GM23338 (cell line): ENCODE data around the gene EXD3. TPM values are rescaled to one million over a fixed set of nuclear protein-coding genes. Genes with fewer than 3 reads are reported as not detected.

ENCODE experiments used
- ATAC-seq: fragments of 200-7000 bp; cut with Tn5 transposase; 3 replicates; pipeline ENCODE4 v1.9.1; 2020
- DNase-seq: peaks from one replicate; pipeline ENCODE4 v3.0.0-alpha.2; 2015; ENCODE audit warnings: low spot score
- H2AFZ ChIP-seq: fragments of 200-600 bp; sonication (generic); 2 replicates; pipeline ENCODE4 v1.8.0; 2016; ENCODE audit warnings: antibody characterized with exemption, mild to moderate bottlenecking, moderate library complexity
- H3F3A ChIP-seq: fragments of 200-600 bp; sonication (generic); replicated peaks from 2 replicates; pipeline ENCODE4 v1.8.0; 2017; ENCODE audit warnings: antibody characterized with exemption, mixed run types, low read depth
- H3K27ac ChIP-seq: fragments of 200-600 bp; sonication (generic); 2 replicates; pipeline ENCODE4 v1.6.1; 2016; ENCODE audit warnings: low read depth
- H3K27me3 ChIP-seq: fragments of 200-600 bp; sonication (generic); 2 replicates; pipeline ENCODE4 v1.8.0; 2016; ENCODE audit warnings: mild to moderate bottlenecking, mixed run types, moderate library complexity; ENCODE audit not compliant: insufficient read depth
- H3K36me3 ChIP-seq: fragments of 200-600 bp; sonication (generic); 2 replicates; pipeline ENCODE4 v1.8.0; 2016; ENCODE audit warnings: mild to moderate bottlenecking; ENCODE audit not compliant: insufficient read depth
- H3K4me1 ChIP-seq: fragments of 200-600 bp; sonication (generic); 2 replicates; pipeline ENCODE4 v1.8.0; 2016; ENCODE audit warnings: mild to moderate bottlenecking, moderate library complexity; ENCODE audit not compliant: insufficient read depth
- H3K4me2 ChIP-seq: fragments of 200-600 bp; sonication (generic); 2 replicates; pipeline ENCODE4 v1.7.1; 2017; ENCODE audit warnings: mixed run types
- H3K4me3 ChIP-seq: fragments of 200-600 bp; sonication (generic); 2 replicates; pipeline ENCODE4 v1.6.1; 2016; ENCODE audit warnings: mixed run types
- H3K79me2 ChIP-seq: fragments of 200-600 bp; sonication (generic); replicated peaks from 2 replicates; pipeline ENCODE4 v1.8.0; 2017; ENCODE audit warnings: mild to moderate bottlenecking; ENCODE audit not compliant: insufficient read depth
- H3K9me2 ChIP-seq: fragments of 200-600 bp; sonication (generic); 2 replicates; pipeline ENCODE4 v1.8.0; 2017; ENCODE audit not compliant: insufficient read depth
- H4K20me1 ChIP-seq: fragments of 200-600 bp; sonication (generic); replicated peaks from 2 replicates; pipeline ENCODE4 v1.8.0; 2017; ENCODE audit warnings: mild to moderate bottlenecking; ENCODE audit not compliant: insufficient read depth
- H3K27ac Mint-ChIP-seq: 2 replicates; pipeline ENCODE4 v1.8.0; 2020; ENCODE audit warnings: inconsistent platforms, mild to moderate bottlenecking, moderate library complexity, mixed read lengths
- H3K27me3 Mint-ChIP-seq: 3 replicates; pipeline ENCODE4 v1.8.0; 2022; ENCODE audit warnings: low read depth, mild to moderate bottlenecking, moderate library complexity, mixed read lengths, inconsistent platforms; ENCODE audit not compliant: insufficient read depth, poor library complexity
- H3K36me3 Mint-ChIP-seq: 3 replicates; pipeline ENCODE4 v1.8.0; 2021; ENCODE audit warnings: low read depth, mild to moderate bottlenecking, inconsistent platforms, moderate library complexity, mixed read lengths
- H3K4me1 Mint-ChIP-seq: 3 replicates; pipeline ENCODE4 v1.8.0; 2020; ENCODE audit warnings: mild to moderate bottlenecking, inconsistent platforms, mixed read lengths
- H3K4me3 Mint-ChIP-seq: 3 replicates; pipeline ENCODE4 v1.8.0; 2021; ENCODE audit warnings: moderate library complexity, mild to moderate bottlenecking, inconsistent platforms, mixed read lengths
- H3K9me3 Mint-ChIP-seq: 3 replicates; pipeline ENCODE4 v1.8.0; 2020; ENCODE audit warnings: moderate library complexity, mild to moderate bottlenecking, inconsistent platforms, mixed read lengths
- CREB1 ChIP-seq: fragments of 250-450 bp; sonication (Bioruptor Pico); IDR thresholded peaks from 2 replicates; pipeline ENCODE4 v1.5.0; 2020; ENCODE audit warnings: low read depth, mild to moderate bottlenecking, moderate library complexity
- ETS1 ChIP-seq: IDR thresholded peaks from 2 replicates; pipeline ENCODE4 v1.6.1; 2016; ENCODE audit warnings: antibody characterized with exemption
- EZH2 ChIP-seq: fragments of 200-600 bp; sonication (generic); IDR thresholded peaks from one replicate; pipeline ENCODE4 v1.8.0; 2017; ENCODE audit warnings: antibody characterized with exemption, mild to moderate bottlenecking, low read depth; ENCODE audit not compliant: unreplicated experiment
- EZH2phosphoT487 ChIP-seq: fragments of 200-600 bp; sonication (generic); IDR thresholded peaks from one replicate; pipeline ENCODE4 v1.8.1; 2018; ENCODE audit warnings: antibody characterized with exemption; ENCODE audit not compliant: unreplicated experiment
- JUNB ChIP-seq: IDR thresholded peaks from one replicate; pipeline ENCODE4 v1.6.1; 2016; ENCODE audit warnings: antibody characterized with exemption; ENCODE audit not compliant: unreplicated experiment
- NANOG ChIP-seq: IDR thresholded peaks from 2 replicates; pipeline ENCODE4 v1.6.1; 2016; ENCODE audit warnings: antibody characterized with exemption, borderline replicate concordance
- POLR2AphosphoS5 ChIP-seq: IDR thresholded peaks from 2 replicates; pipeline ENCODE4 v1.6.1; 2016; ENCODE audit warnings: antibody characterized with exemption, low read depth
- STAT1 ChIP-seq: IDR thresholded peaks from one replicate; pipeline ENCODE4 v1.6.1; 2016; ENCODE audit warnings: antibody characterized with exemption; ENCODE audit not compliant: unreplicated experiment
- ZNF114 ChIP-seq: fragments of 250-450 bp; sonication (Bioruptor Pico); IDR thresholded peaks from 2 replicates; pipeline ENCODE4 v1.5.0; 2020; ENCODE audit warnings: mild to moderate bottlenecking, moderate library complexity
- ZNF331 ChIP-seq: fragments of 250-450 bp; sonication (Bioruptor Pico); IDR thresholded peaks from 2 replicates; pipeline ENCODE4 v1.5.0; 2020; ENCODE audit warnings: low read depth, mild to moderate bottlenecking, moderate library complexity
- ZNF462 ChIP-seq: fragments of 250-450 bp; sonication (Bioruptor Pico); IDR thresholded peaks from 2 replicates; pipeline ENCODE4 v1.5.0; 2020; ENCODE audit warnings: mild to moderate bottlenecking, moderate library complexity
- polyA plus RNA-seq: library from polyadenylated mRNA; unstranded; fragments of >200 nt; fragmentation: Nextera tagmentation; extraction: Ambion mirVana; gene quantifications from 2 replicates; pipeline ENCODE4 v1.2.1, GENCODE V29; 2016
- total RNA-seq: library from RNA; depleted of rRNA; stranded (reverse); fragments of >200 nt; shearing (Covaris generic); gene quantifications from 2 replicates; pipeline ENCODE4 v1.2.3, GENCODE V29; 2014
- TF ChIP-seq, protein P1 (sequence below), 2 experiments: fragments of 200-600 bp in 1 of 2; sonication (generic) in 1 of 2; conservative IDR thresholded peaks; 2 replicates each; pipeline versions ENCODE4 v1.5.1 to v1.6.1; 2016 to 2017; ENCODE audit warnings: antibody characterized with exemption in 2 of 2, low read depth in 2 of 2, mild to moderate bottlenecking in 2 of 2, moderate library complexity in 1 of 2
- TF ChIP-seq, protein P2 (sequence below): IDR thresholded peaks from one replicate; pipeline ENCODE4 v1.6.1; 2018; ENCODE audit warnings: antibody characterized with exemption; ENCODE audit not compliant: unreplicated experiment

The EXD3 gene
- total and polyA plus RNA-seq, 2 experiments from 2014 or later, result 3.6 to 9.7 TPM

DNA sequence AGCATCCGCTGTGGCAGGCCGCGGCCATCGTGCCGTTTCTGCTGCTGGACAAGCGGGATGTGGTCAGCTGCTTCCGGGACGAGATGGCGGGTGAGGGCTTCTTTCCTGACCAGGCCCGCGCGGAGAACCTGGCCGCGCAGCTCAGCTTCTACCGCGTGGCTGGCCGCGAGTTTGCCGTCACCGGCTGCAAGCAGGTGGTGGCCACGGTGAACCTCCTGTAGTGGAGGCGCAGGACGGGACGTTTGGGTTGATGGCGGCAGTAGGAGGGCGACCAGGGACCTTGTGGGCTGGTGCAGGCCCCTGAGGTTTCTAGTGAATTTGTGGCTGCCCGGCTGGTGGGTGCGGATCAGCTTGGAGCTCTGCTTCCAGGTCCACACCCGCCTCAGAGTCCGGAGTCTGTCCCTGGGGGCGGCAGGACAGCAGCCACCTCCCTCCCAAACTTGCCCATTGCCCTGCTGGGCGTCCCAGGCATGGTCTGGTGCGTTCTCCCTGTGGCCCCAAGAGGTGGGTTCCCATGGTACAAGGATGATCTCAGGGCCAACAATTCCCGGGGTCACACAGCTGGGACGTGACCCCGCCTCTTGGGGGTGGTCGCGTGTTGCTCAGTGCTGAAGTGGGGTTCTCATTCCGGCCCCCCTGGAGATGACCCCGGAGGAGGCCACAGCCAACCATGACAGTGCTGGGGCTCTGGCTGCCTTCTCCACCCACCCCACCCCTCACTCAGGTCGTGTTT lies 143.1 kb downstream of the EXD3 start:
- H3K36me3 Mint-ChIP-seq, result no peaks in the 10 kb centered on the region; the same call in 2 of the 3 replicates
- H3K9me3 Mint-ChIP-seq, result no peaks in the 10 kb centered on the region
- Histone ChIP-seq H3K4me3 (no peak overlapping the region), H3K27ac (no peak overlapping the region), H3K4me2 (no peak overlapping the region), H3K27me3 (peaks cover 14% of the 10 kb centered on the region), H3K4me1 (peaks cover 12% of the 10 kb centered on the region), H3K79me2 (no peaks in the 10 kb centered on the region), H2AFZ (no peak overlapping the region), H3K36me3 (no peaks in the 10 kb centered on the region), H4K20me1 (peaks cover 8% of the 10 kb centered on the region; the same call in 1 of the 2 replicates), H3F3A (peaks cover 20% of the 10 kb centered on the region; the same call in 1 of the 2 replicates), H3K9me2 (no peaks in the 10 kb centered on the region)
- no peak overlapping the region for H3K27ac Mint-ChIP-seq
- DNase-seq (no peak), ATAC-seq (no peak)
- H3K4me1 Mint-ChIP-seq, result peaks cover 18% of the 10 kb centered on the region
- H3K4me3 Mint-ChIP-seq, result peak overlapping the region; percentile 49
- H3K27me3 Mint-ChIP-seq, result peaks cover 29% of the 10 kb centered on the region
- TF ChIP-seq POLR2AphosphoS5, result no peak
- TF ChIP-seq, protein P1, sequence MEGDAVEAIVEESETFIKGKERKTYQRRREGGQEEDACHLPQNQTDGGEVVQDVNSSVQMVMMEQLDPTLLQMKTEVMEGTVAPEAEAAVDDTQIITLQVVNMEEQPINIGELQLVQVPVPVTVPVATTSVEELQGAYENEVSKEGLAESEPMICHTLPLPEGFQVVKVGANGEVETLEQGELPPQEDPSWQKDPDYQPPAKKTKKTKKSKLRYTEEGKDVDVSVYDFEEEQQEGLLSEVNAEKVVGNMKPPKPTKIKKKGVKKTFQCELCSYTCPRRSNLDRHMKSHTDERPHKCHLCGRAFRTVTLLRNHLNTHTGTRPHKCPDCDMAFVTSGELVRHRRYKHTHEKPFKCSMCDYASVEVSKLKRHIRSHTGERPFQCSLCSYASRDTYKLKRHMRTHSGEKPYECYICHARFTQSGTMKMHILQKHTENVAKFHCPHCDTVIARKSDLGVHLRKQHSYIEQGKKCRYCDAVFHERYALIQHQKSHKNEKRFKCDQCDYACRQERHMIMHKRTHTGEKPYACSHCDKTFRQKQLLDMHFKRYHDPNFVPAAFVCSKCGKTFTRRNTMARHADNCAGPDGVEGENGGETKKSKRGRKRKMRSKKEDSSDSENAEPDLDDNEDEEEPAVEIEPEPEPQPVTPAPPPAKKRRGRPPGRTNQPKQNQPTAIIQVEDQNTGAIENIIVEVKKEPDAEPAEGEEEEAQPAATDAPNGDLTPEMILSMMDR (conservative IDR thresholded peaks at IDR 0.05; ENCODE audit: low read depth in 2 of 2), result no peak
- TF ChIP-seq, protein P2, sequence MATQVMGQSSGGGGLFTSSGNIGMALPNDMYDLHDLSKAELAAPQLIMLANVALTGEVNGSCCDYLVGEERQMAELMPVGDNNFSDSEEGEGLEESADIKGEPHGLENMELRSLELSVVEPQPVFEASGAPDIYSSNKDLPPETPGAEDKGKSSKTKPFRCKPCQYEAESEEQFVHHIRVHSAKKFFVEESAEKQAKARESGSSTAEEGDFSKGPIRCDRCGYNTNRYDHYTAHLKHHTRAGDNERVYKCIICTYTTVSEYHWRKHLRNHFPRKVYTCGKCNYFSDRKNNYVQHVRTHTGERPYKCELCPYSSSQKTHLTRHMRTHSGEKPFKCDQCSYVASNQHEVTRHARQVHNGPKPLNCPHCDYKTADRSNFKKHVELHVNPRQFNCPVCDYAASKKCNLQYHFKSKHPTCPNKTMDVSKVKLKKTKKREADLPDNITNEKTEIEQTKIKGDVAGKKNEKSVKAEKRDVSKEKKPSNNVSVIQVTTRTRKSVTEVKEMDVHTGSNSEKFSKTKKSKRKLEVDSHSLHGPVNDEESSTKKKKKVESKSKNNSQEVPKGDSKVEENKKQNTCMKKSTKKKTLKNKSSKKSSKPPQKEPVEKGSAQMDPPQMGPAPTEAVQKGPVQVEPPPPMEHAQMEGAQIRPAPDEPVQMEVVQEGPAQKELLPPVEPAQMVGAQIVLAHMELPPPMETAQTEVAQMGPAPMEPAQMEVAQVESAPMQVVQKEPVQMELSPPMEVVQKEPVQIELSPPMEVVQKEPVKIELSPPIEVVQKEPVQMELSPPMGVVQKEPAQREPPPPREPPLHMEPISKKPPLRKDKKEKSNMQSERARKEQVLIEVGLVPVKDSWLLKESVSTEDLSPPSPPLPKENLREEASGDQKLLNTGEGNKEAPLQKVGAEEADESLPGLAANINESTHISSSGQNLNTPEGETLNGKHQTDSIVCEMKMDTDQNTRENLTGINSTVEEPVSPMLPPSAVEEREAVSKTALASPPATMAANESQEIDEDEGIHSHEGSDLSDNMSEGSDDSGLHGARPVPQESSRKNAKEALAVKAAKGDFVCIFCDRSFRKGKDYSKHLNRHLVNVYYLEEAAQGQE, result no peak
- no peak for TF ChIP-seq ZNF462 (CRISPR knock-in tag)
- TF ChIP-seq STAT1, result no peak
- TF ChIP-seq ZNF114 (CRISPR knock-in tag), result no peak
- no peak for TF ChIP-seq ZNF331 (CRISPR knock-in tag)
- TF ChIP-seq CREB1 (CRISPR knock-in tag), result no peak
- no peak for TF ChIP-seq EZH2
- no peak for TF ChIP-seq JUNB
- no peak for TF ChIP-seq EZH2phosphoT487
- no peak for TF ChIP-seq NANOG
- TF ChIP-seq ETS1, result no peak
